ENCODE data around the gene DGLUCY.

GRCh38 chr14:91187271-91187670 lies 73.4 kb downstream of the DGLUCY start:
- TF ChIP-seq CTCF (conservative IDR thresholded peaks at IDR 0.05; ENCODE audit: low read length) = no peak
- TF ChIP-seq EZH2phosphoT487 (IDR thresholded peaks at IDR 0.05; ENCODE audit: borderline replicate concordance) = no peak
